IMR-90 (cell line): ENCODE measurements around the gene YPEL5. TPM values are rescaled to one million over a fixed set of nuclear protein-coding genes. Genes with fewer than 3 reads are reported as not detected.

Experiments used
- ATAC-seq: fragments of 200-7000 bp; cut with Tn5 transposase; 2 replicates; pipeline ENCODE4 v1.9.1; 2020; ENCODE audit warnings: low read depth, mild to moderate bottlenecking, moderate library complexity
- BruUV-seq: library from RNA; stranded (reverse); fragments of 400-500 nt; replicated peaks from 2 replicates; lab custom pipeline; 2021; lab: Mats Ljungman, UMichigan
- CTCF ChIA-PET: fragments of 300-600 bp; formaldehyde crosslinking; extraction: SDS; loops from one replicate; lab custom pipeline; 2021; ENCODE audit warnings: antibody characterized with exemption; lab: Yijun Ruan, JAX
- POLR2A ChIA-PET: fragments of 300-600 bp; sonication (Branson Sonifier 250); formaldehyde crosslinking; loops from one replicate; lab custom pipeline; 2022; ENCODE audit warnings: antibody characterized with exemption; ENCODE audit not compliant: unreplicated experiment; lab: Charles Lee
- DNase-seq: peaks from one replicate; pipeline ENCODE4 v3.0.0; 2013
- H2AFZ ChIP-seq: replicated peaks from 2 replicates; pipeline ENCODE3; 2013; ENCODE audit warnings: low read length, mild to moderate bottlenecking; ENCODE audit not compliant: poor library complexity
- H2AK5ac ChIP-seq: 2 replicates; pipeline ENCODE4 v1.6.1; 2013; ENCODE audit warnings: low read depth, low read length, inconsistent platforms
- H2AK9ac ChIP-seq: replicated peaks from 2 replicates; pipeline ENCODE3; 2013; ENCODE audit warnings: mild to moderate bottlenecking, low read depth, low read length, moderate library complexity; ENCODE audit not compliant: poor library complexity
- H2BK120ac ChIP-seq: 2 replicates; pipeline ENCODE4 v1.6.1; 2013; ENCODE audit warnings: low read depth, low read length, inconsistent platforms
- H2BK15ac ChIP-seq: 3 replicates; pipeline ENCODE4 v1.6.1; 2013; ENCODE audit warnings: low read depth, low read length, inconsistent platforms
- H2BK20ac ChIP-seq: 2 replicates; pipeline ENCODE4 v1.6.1; 2013; ENCODE audit warnings: low read depth, mild to moderate bottlenecking, inconsistent platforms, low read length, moderate library complexity
- H2BK5ac ChIP-seq: 2 replicates; pipeline ENCODE4 v1.6.1; 2013; ENCODE audit warnings: mild to moderate bottlenecking, low read depth, low read length, inconsistent platforms; ENCODE audit not compliant: poor library complexity, severe bottlenecking
- H3K14ac ChIP-seq: replicated peaks from 2 replicates; pipeline ENCODE4 v1.6.1; 2013; ENCODE audit warnings: low read depth, low read length, inconsistent platforms
- H3K18ac ChIP-seq: 2 replicates; pipeline ENCODE4 v1.6.1; 2013; ENCODE audit warnings: low read depth, low read length, control low read depth
- H3K23ac ChIP-seq: 2 replicates; pipeline ENCODE4 v1.6.1; 2013; ENCODE audit warnings: low read depth, low read length, inconsistent platforms
- H3K27ac ChIP-seq: 2 replicates; pipeline ENCODE4 v1.5.1; 2013; ENCODE audit warnings: mild to moderate bottlenecking, control low read depth, low read length; ENCODE audit not compliant: insufficient read depth
- H3K27me3 ChIP-seq: 2 replicates; pipeline ENCODE4 v1.6.1; 2013; ENCODE audit warnings: low read length; ENCODE audit not compliant: control insufficient read depth, insufficient read depth
- H3K36me3 ChIP-seq: 2 replicates; pipeline ENCODE4 v1.6.1; 2013; ENCODE audit warnings: low read length, mixed read lengths; ENCODE audit not compliant: control insufficient read depth, insufficient read depth
- H3K4ac ChIP-seq: 2 replicates; pipeline ENCODE4 v1.6.1; 2013; ENCODE audit warnings: low read depth, low read length, inconsistent platforms
- H3K4me1 ChIP-seq: 2 replicates; pipeline ENCODE4 v1.6.1; 2013; ENCODE audit warnings: low read length, mixed read lengths; ENCODE audit not compliant: control insufficient read depth, insufficient read depth
- H3K4me2 ChIP-seq: 2 replicates; pipeline ENCODE4 v1.6.1; 2013; ENCODE audit warnings: low read depth, mild to moderate bottlenecking, control low read depth, low read length, moderate library complexity
- H3K4me3 ChIP-seq: 2 replicates; pipeline ENCODE4 v1.5.1; 2013; ENCODE audit warnings: low read depth, mild to moderate bottlenecking, control low read depth, low read length, moderate library complexity; ENCODE audit not compliant: insufficient read depth
- H3K56ac ChIP-seq: 2 replicates; pipeline ENCODE4 v1.6.1; 2013; ENCODE audit warnings: low read length, inconsistent platforms; ENCODE audit not compliant: insufficient read depth; ENCODE audit errors: extremely low read depth
- H3K79me1 ChIP-seq, 2 experiments: 2 replicates each; pipeline ENCODE4 v1.6.1; 2013; ENCODE audit warnings: low read length in 2 of 2, inconsistent platforms in 1 of 2, low read depth in 1 of 2
- H3K9ac ChIP-seq: 2 replicates; pipeline ENCODE4 v1.6.1; 2013; ENCODE audit warnings: low read depth, low read length, control low read depth
- H3K9me1 ChIP-seq: 2 replicates; pipeline ENCODE4 v1.6.1; 2013; ENCODE audit warnings: low read length, inconsistent platforms; ENCODE audit not compliant: insufficient read depth
- H3K9me3 ChIP-seq: 2 replicates; pipeline ENCODE4 v1.6.1; 2013; ENCODE audit warnings: low read length; ENCODE audit not compliant: control insufficient read depth, insufficient read depth
- H4K20me1 ChIP-seq: 2 replicates; pipeline ENCODE4 v1.6.1; 2013; ENCODE audit warnings: low read length, inconsistent platforms; ENCODE audit not compliant: insufficient read depth
- H4K5ac ChIP-seq: 2 replicates; pipeline ENCODE4 v1.6.1; 2013; ENCODE audit warnings: mild to moderate bottlenecking, low read depth, low read length, control low read depth
- H4K8ac ChIP-seq, 2 experiments: 2 replicates each; pipeline ENCODE4 v1.6.1; 2013; ENCODE audit warnings: low read depth in 2 of 2, low read length in 2 of 2, control low read depth in 1 of 2, inconsistent platforms in 1 of 2
- H4K91ac ChIP-seq: 2 replicates; pipeline ENCODE4 v1.6.1; 2013; ENCODE audit warnings: low read depth, low read length, inconsistent platforms; ENCODE audit not compliant: insufficient read depth
- RFX5 ChIP-seq: IDR thresholded peaks from 2 replicates; pipeline ENCODE4 v1.8.0; 2012; ENCODE audit warnings: low read depth, mild to moderate bottlenecking, low read length, moderate library complexity
- USF2 ChIP-seq: fragments of 150-350 bp; IDR thresholded peaks from 2 replicates; pipeline ENCODE4 v1.6.1; 2017; ENCODE audit warnings: mild to moderate bottlenecking, antibody characterized with exemption, low read length, low read depth
- WGBS, 2 experiments: methylation state at CpG; one replicate each; pipeline versions ENCODE4 v1.1.5 to v1.1.7; 2013; ENCODE audit warnings: missing lambda C conversion rate in 2 of 2; ENCODE audit not compliant: insufficient read length in 1 of 2; ENCODE audit errors: extremely low coverage in 2 of 2; 5-methylcytosine and 5-hydroxymethylcytosine counted together
- dilution Hi-C: fragments of 300-500 bp; cut with HindIII; formaldehyde crosslinking; loops from one replicate; pipeline ENCODE4 v1.14.3; 2018; ENCODE audit warnings: low sequenced_read_pairs; ENCODE audit not compliant: unreplicated experiment
- in situ Hi-C: fragments of 300-500 bp; cut with MboI; formaldehyde crosslinking; loops from 3 replicates; pipeline ENCODE4 v1.14.3; 2019; ENCODE audit warnings: low sequenced_read_pairs, inconsistent platforms, mixed read lengths
- intact Hi-C: fragments of 100-400 bp; cut with micrococcal nuclease; formaldehyde crosslinking; loops from 2 replicates; pipeline ENCODE4 v1.10.0; 2022
- polyA plus RNA-seq, 3 experiments: library from polyadenylated mRNA; depleted of rRNA; stranded (reverse); fragments of >200 nt; gene quantifications; 2 replicates each; pipeline ENCODE4 v1.2.3, GENCODE V29; 2012; ENCODE audit warnings: low replicate concordance in 1 of 3
- total RNA-seq: library from RNA; depleted of rRNA; stranded (reverse); fragments of >200 nt; gene quantifications from 2 replicates; pipeline ENCODE4 v1.2.3, GENCODE V29; 2012

Gene YPEL5
- total and polyA plus RNA-seq, 2 of the 4 experiments (the other 2 are of a cell fraction): 40.7 to 62.6 TPM

GRCh38 chr2:30162806-30163205 is 16.0 kb downstream of the YPEL5 start:
- POLR2A ChIA-PET: no interaction called here
- no peak overlapping the region for H4K8ac ChIP-seq
- dilution Hi-C loops (no loop called here), in situ Hi-C loops (loop anchor here (25.0 kb wide), 2 partner anchors 999 to 1174 kb away; no protein-coding TSS in a partner anchor), intact Hi-C loops (loop anchor here (10.0 kb wide), 2 partner anchors 1012 to 1172 kb away; no protein-coding TSS in a partner anchor)
- H2BK15ac ChIP-seq: no peak overlapping the region
- H3K9me1 ChIP-seq: peaks cover 5% of the 10 kb centered on the region; the same call in 1 of the 2 replicates
- TF ChIP-seq RFX5 (no peak), USF2 (no peak)
- CTCF ChIA-PET: interaction anchor here (1.0 to 4.2 kb wide), 3 partner anchors 13 to 549 kb away, joined by 3 to 99 read pairs (median 51); no protein-coding TSS in a partner anchor
- no peaks in the 10 kb centered on the region for H3K9me3 ChIP-seq
- peaks cover 9% of the 10 kb centered on the region for H3K36me3 ChIP-seq
- H3K18ac ChIP-seq: no peak overlapping the region
- no peak overlapping the region for H3K23ac ChIP-seq
- DNase-seq (no peak), ATAC-seq (no peak)
- no peak overlapping the region for H4K91ac ChIP-seq
- no peak overlapping the region for H2AK9ac ChIP-seq
- no peak overlapping the region for H4K5ac ChIP-seq
- no peak overlapping the region for H2AFZ ChIP-seq
- no peaks in the 10 kb centered on the region for H4K20me1 ChIP-seq
- H2BK5ac ChIP-seq: no peak overlapping the region
- H2BK120ac ChIP-seq: no peak overlapping the region
- H3K4me2 ChIP-seq: no peak overlapping the region
- H3K4ac ChIP-seq: no peak overlapping the region
- H2AK5ac ChIP-seq: no peak overlapping the region
- H3K4me3 ChIP-seq: no peak overlapping the region
- no peak overlapping the region for H2BK20ac ChIP-seq
- H3K79me1 ChIP-seq: 0 out of 4 replicates have a peak, but pooled peaks cover 0 to under 1% of the 10 kb centered on the region in 2 experiments
- no peak overlapping the region for H3K27ac ChIP-seq
- no peak overlapping the region for H3K56ac ChIP-seq
- WGBS, 2 experiments: no CpG with 5 or more reads among the region's 2 CpGs
- peaks cover 5% of the 10 kb centered on the region for H3K4me1 ChIP-seq
- no TSS peak for BruUV-seq
- H3K9ac ChIP-seq: no peak overlapping the region
- H3K14ac ChIP-seq: no peak overlapping the region
- H3K27me3 ChIP-seq: no peaks in the 10 kb centered on the region
